Activated B cell treated with CpG ODN at 0.5 μM for 24 hours (primary cell): ENCODE data around the gene ABHD12. TPM values are rescaled to one million over a fixed set of nuclear protein-coding genes. Genes with fewer than 3 reads are reported as not detected.
"Not testable (repeated sequence)": the region's sequence is repeated elsewhere in the genome, so short reads cannot be mapped to it uniquely, and the experiment has no call there.

ENCODE experiments used
- ATAC-seq: fragments of 200-7000 bp; cut with Tn5 transposase; one replicate; pipeline ENCODE4 v1.10.0; 2021; ENCODE audit warnings: low read depth, mild to moderate bottlenecking, moderate library complexity
- CTCF ChIA-PET: fragments of 350-600 bp; sonication (Branson Sonifier 250); formaldehyde crosslinking; loops from one replicate; lab custom pipeline; 2021; ENCODE audit warnings: antibody characterized with exemption; lab: Charles Lee
- POLR2A ChIA-PET: fragments of 350-600 bp; sonication (Branson Sonifier 250); formaldehyde crosslinking; loops from one replicate; lab custom pipeline; 2021; ENCODE audit warnings: antibody characterized with exemption; lab: Charles Lee
- DNase-seq: peaks from one replicate; pipeline ENCODE4 v3.0.0; 2022
- H3K27ac Mint-ChIP-seq: one replicate; pipeline ENCODE4 v1.8.0; 2020; ENCODE audit warnings: mixed read lengths
- H3K27me3 Mint-ChIP-seq: one replicate; pipeline ENCODE4 v1.8.0; 2021; ENCODE audit warnings: mixed read lengths
- H3K36me3 Mint-ChIP-seq: one replicate; pipeline ENCODE4 v1.8.0; 2021; ENCODE audit warnings: low read depth, mixed read lengths
- H3K4me1 Mint-ChIP-seq: one replicate; pipeline ENCODE4 v1.8.0; 2021; ENCODE audit warnings: mixed read lengths
- H3K4me3 Mint-ChIP-seq: one replicate; pipeline ENCODE4 v1.8.0; 2020; ENCODE audit warnings: mild to moderate bottlenecking, mixed read lengths
- H3K9me3 Mint-ChIP-seq: one replicate; pipeline ENCODE4 v1.8.0; 2020; ENCODE audit warnings: mixed read lengths
- intact Hi-C: fragments of 100-400 bp; cut with micrococcal nuclease; formaldehyde crosslinking; loops from one replicate; pipeline ENCODE4 v1.15.1; 2024
- total RNA-seq: library from RNA; stranded (reverse); gene quantifications from 2 replicates; pipeline ENCODE4 v1.2.3, GENCODE V29; 2022
- TF ChIP-seq, protein P1 (sequence below): fragments of 200-600 bp; IDR thresholded peaks from one replicate; pipeline ENCODE4 v1.8.0; 2022; ENCODE audit warnings: antibody characterized with exemption, mild to moderate bottlenecking

ABHD12 gene
- total RNA-seq, 1 donor from 2014 or later = 16.3 TPM

DNA sequence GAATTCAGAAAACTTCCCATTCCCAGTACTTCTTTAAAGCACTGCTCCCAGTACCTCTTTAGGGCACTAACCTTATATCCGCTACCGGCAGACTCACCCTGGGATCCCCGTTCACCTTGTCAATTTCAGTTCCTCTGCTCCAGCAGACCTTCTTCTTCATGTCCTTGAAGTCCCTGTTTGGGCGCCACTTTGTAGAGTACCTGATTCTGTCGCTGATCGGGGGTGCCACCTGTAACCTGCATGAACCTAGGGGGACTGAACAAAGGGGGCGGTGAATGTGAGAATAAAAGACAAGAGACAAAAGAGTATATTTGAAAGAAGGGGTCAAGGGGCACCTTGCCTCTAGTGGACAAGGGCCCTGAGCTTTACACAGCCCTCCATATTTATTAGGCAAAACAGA is 11.9 kb upstream of the ABHD12 start:
- H3K9me3 Mint-ChIP-seq = peaks cover 9% of the 10 kb centered on the region
- H3K4me3 Mint-ChIP-seq = no peak overlapping the region
- TF ChIP-seq, protein P1, sequence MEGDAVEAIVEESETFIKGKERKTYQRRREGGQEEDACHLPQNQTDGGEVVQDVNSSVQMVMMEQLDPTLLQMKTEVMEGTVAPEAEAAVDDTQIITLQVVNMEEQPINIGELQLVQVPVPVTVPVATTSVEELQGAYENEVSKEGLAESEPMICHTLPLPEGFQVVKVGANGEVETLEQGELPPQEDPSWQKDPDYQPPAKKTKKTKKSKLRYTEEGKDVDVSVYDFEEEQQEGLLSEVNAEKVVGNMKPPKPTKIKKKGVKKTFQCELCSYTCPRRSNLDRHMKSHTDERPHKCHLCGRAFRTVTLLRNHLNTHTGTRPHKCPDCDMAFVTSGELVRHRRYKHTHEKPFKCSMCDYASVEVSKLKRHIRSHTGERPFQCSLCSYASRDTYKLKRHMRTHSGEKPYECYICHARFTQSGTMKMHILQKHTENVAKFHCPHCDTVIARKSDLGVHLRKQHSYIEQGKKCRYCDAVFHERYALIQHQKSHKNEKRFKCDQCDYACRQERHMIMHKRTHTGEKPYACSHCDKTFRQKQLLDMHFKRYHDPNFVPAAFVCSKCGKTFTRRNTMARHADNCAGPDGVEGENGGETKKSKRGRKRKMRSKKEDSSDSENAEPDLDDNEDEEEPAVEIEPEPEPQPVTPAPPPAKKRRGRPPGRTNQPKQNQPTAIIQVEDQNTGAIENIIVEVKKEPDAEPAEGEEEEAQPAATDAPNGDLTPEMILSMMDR = no peak
- ATAC-seq (no peak), DNase-seq (no peak)
- ChIA-PET POLR2A (no interaction called here), CTCF (no interaction called here)
- no peak overlapping the region for H3K27ac Mint-ChIP-seq
- no peaks in the 10 kb centered on the region for H3K27me3 Mint-ChIP-seq
- peaks cover 5% of the 10 kb centered on the region for H3K4me1 Mint-ChIP-seq
- intact Hi-C loops = no loop called here
- H3K36me3 Mint-ChIP-seq = peaks cover 6% of the 10 kb centered on the region

DNA sequence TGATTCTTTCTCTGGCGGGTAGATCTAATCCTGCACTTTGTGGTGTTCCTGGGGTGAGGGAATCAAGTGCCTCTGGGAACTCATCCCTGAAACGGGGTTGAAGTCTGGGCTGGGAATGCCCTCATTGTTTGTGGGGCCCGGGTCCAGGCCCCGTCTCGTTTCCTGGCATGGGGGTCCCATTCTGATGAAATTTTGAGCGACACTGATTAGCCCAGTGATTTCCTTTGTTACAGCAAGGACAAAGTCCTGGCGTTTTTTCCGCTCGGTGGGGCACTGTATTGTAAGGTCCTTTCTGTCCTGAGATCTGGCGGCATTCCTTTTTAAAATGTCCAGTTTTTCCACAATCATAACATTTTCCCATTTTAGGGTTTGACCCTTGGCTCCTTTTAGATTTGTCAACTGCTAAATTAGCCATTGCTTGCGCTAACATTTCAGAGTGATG is 9.7 kb upstream of the ABHD12 start:
- ATAC-seq, H3K4me1 Mint-ChIP-seq, H3K27ac Mint-ChIP-seq, H3K9me3 Mint-ChIP-seq, H3K27me3 Mint-ChIP-seq, intact Hi-C loops, H3K4me3 Mint-ChIP-seq, DNase-seq, POLR2A ChIA-PET, H3K36me3 Mint-ChIP-seq: not testable (repeated sequence)
- CTCF ChIA-PET = interaction anchor here (1.9 to 3.4 kb wide), 4 partner anchors 82 to 407 kb away, joined by 9 to 57 read pairs (median 11); no protein-coding TSS in a partner anchor

DNA sequence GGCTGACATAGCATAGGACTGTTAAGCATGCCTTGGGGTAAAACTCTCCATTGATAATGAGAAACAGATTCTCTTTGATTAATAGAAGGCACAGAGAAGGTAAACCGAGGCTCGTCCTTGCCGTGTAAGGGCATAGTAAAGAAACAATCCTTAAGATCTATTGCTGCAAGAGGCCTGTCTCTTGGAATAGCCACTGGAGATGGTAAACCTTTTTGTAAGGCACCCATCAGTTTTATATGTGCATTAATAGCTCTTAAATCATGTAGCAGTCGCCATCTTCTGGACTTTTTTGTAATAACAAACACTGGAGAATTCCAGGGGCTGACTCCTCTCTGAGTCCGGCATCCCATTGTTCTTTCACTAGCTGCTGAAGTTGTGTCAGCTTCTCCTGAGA is 8.4 kb upstream of the ABHD12 start:
- Mint-ChIP-seq H3K9me3 (peaks cover 8% of the 10 kb centered on the region), H3K27ac (no peak overlapping the region), H3K36me3 (peaks cover 3% of the 10 kb centered on the region), H3K4me1 (peaks cover 5% of the 10 kb centered on the region), H3K27me3 (no peaks in the 10 kb centered on the region), H3K4me3 (no peak overlapping the region)
- TF ChIP-seq, protein P1 = no peak
- intact Hi-C loops = loop anchor here (1.0 to 2.0 kb wide), 6 partner anchors 80 to 404 kb away; no protein-coding TSS in a partner anchor
- ATAC-seq (peak; percentile 75), DNase-seq (no peak)
- CTCF ChIA-PET = interaction anchor here (0.7 to 3.4 kb wide), 19 partner anchors 9 to 405 kb away, joined by 3 to 57 read pairs (median 4); partner anchors contain the start of genes GINS1 and PYGB
- POLR2A ChIA-PET = interaction anchor here (0.7 to 1.5 kb wide), 3 partner anchors 81 to 103 kb away, joined by 3 to 4 read pairs (median 3); no protein-coding TSS in a partner anchor

DNA sequence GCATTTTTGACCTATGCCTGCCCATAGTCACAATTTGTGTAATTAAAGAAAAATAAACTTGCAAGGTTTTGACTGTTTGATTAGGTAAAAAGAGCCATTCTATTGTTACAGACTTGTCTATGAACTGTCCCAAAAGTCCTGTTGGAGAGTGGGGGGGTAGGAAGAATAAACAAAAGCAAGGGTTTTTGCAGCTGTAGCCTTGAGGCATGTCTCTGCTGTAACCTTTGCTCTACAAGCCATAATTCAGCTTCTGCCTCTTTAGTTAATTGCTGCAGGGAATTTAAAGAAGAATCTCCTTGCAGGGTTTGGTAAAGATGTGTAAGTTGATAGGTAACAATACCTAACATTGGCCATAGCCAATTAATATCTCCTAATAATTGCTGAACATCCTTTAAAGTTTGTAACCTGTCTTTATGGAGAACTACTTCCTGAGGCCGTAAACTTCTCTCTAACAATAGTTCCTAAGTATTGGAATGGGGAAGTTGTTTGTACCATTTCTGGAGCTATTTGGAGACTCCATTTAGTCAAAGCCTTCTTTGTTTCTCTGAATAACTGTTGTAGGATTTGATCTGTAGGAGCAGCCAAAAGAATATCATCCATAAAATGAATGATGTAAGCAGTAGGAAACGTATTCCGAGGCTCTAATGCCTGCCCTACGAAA is 7.9 kb upstream of the ABHD12 start:
- H3K27ac Mint-ChIP-seq = no peak overlapping the region
- ChIA-PET CTCF (interaction anchor here (1.0 to 3.4 kb wide), 18 partner anchors 10 to 405 kb away, joined by 3 to 57 read pairs (median 4); partner anchors contain the start of genes GINS1 and PYGB), POLR2A (interaction anchor here (0.7 to 1.5 kb wide), 3 partner anchors 81 to 103 kb away, joined by 3 to 4 read pairs (median 3); no protein-coding TSS in a partner anchor)
- intact Hi-C loops = loop anchor here (1.0 to 2.0 kb wide), 6 partner anchors 80 to 403 kb away; no protein-coding TSS in a partner anchor
- peaks cover 3% of the 10 kb centered on the region for H3K36me3 Mint-ChIP-seq
- DNase-seq (no peak), ATAC-seq (no peak)
- H3K4me3 Mint-ChIP-seq = no peak overlapping the region
- H3K27me3 Mint-ChIP-seq = no peaks in the 10 kb centered on the region
- peaks cover 8% of the 10 kb centered on the region for H3K9me3 Mint-ChIP-seq
- TF ChIP-seq, protein P1 = no peak
- peaks cover 5% of the 10 kb centered on the region for H3K4me1 Mint-ChIP-seq

DNA sequence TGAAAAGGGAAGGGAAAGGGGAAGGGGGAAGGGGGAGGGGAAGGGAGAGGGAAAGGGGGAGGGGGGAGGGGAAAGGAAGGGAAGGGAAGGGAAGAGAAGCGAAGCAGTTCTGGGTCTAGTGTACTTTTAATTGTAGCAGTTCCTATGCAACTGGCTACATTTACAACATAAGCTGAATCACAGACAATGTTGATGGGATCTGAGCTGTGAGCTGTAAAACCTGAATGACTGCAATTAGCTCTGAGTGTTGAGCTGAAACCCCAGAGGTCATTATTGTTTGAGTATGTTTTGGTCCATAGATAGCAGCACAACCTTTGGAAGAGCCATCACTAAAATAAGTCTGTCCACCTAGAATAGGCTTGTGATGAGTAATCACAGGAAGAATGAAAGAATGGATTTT is 7.2 kb upstream of the ABHD12 start:
- no peak overlapping the region for H3K4me3 Mint-ChIP-seq
- no peak overlapping the region for H3K27ac Mint-ChIP-seq
- H3K36me3 Mint-ChIP-seq = peaks cover 3% of the 10 kb centered on the region
- DNase-seq = no peak
- H3K9me3 Mint-ChIP-seq = peaks cover 3% of the 10 kb centered on the region
- H3K4me1 Mint-ChIP-seq = peaks cover 5% of the 10 kb centered on the region
- ChIA-PET CTCF (interaction anchor here (0.9 to 3.4 kb wide), 6 partner anchors 37 to 404 kb away, joined by 3 to 57 read pairs (median 6); no protein-coding TSS in a partner anchor), POLR2A (no interaction called here)
- intact Hi-C loops = loop anchor here (2.0 kb wide), 3 partner anchors 79 to 333 kb away; no protein-coding TSS in a partner anchor
- TF ChIP-seq, protein P1 = no peak
- no peaks in the 10 kb centered on the region for H3K27me3 Mint-ChIP-seq
- no peak for ATAC-seq
